HepG2 (cell line): Measurements from ENCODE around the gene BCAT1. TPM values are rescaled to one million over a fixed set of nuclear protein-coding genes. Genes with fewer than 3 reads are reported as not detected.

Source experiments
- ATAC-seq: fragments of 200-7000 bp; cut with Tn5 transposase; 3 replicates; pipeline ENCODE4 v1.9.1; 2020; ENCODE audit warnings: mild to moderate bottlenecking, moderate library complexity
- BruUV-seq: library from RNA; stranded (reverse); fragments of 400-500 nt; replicated peaks from 2 replicates; lab custom pipeline; 2021; lab: Mats Ljungman, UMichigan
- CTCF ChIA-PET: fragments of 300-600 bp; formaldehyde crosslinking; extraction: SDS; loops from one replicate; lab custom pipeline; 2021; ENCODE audit warnings: low total read pairs, inconsistent platforms, low intra/inter-chr PET ratio; lab: Yijun Ruan, JAX
- POLR2A ChIA-PET: fragments of 350-600 bp; sonication (Branson Sonifier 250); formaldehyde crosslinking; loops from one replicate; lab custom pipeline; 2020; ENCODE audit warnings: antibody characterized with exemption, inconsistent platforms; lab: Yijun Ruan, JAX
- DNase-seq: peaks from one replicate; pipeline ENCODE4 v3.0.0-alpha.2; 2015; ENCODE audit warnings: low spot score
- FAIRE-seq: peaks from 3 replicates; lab custom pipeline; 2011; peaks lifted over from hg19 to GRCh38; lab: Jason Lieb, UNC
- H2AFZ ChIP-seq: one replicate; pipeline ENCODE4 v1.6.1; 2011; ENCODE audit warnings: low read length, inconsistent platforms
- H3K27ac ChIP-seq: fragments of 300-600 bp; 3 replicates; pipeline ENCODE4 v1.8.0; 2011; ENCODE audit warnings: mixed run types, mild to moderate bottlenecking, mixed read lengths, low read length, inconsistent platforms; ENCODE audit not compliant: insufficient read depth; ENCODE audit errors: extremely low read length
- H3K27me3 ChIP-seq, 2 experiments: fragments of 200-600 bp in 1 of 2; 2 replicates in 1 of 2; 3 replicates in 1 of 2; pipeline versions ENCODE4 v1.6.0 to v1.8.0; 2011; ENCODE audit warnings: low read length in 2 of 2, mild to moderate bottlenecking in 2 of 2, moderate library complexity in 2 of 2, inconsistent platforms in 1 of 2; ENCODE audit not compliant: insufficient read depth in 2 of 2, control insufficient read depth in 1 of 2
- H3K36me3 ChIP-seq, 2 experiments: fragments of 200-600 bp in 1 of 2; replicated peaks in 1 of 2; 2 replicates in 1 of 2; 3 replicates in 1 of 2; pipeline versions ENCODE4 v1.5.1 to v1.8.0; 2011; ENCODE audit warnings: low read length in 2 of 2, inconsistent platforms in 1 of 2; ENCODE audit not compliant: insufficient read depth in 2 of 2, control insufficient read depth in 1 of 2
- H3K4me1 ChIP-seq: 2 replicates; pipeline ENCODE4 v1.5.1; 2012; ENCODE audit warnings: low read length, inconsistent platforms; ENCODE audit not compliant: insufficient read depth
- H3K4me2 ChIP-seq: 2 replicates; pipeline ENCODE4 v1.6.0; 2011; ENCODE audit warnings: low read depth, low read length, inconsistent platforms
- H3K4me3 ChIP-seq, 3 experiments: fragments of 200-600 bp in 1 of 3; sonication (generic), shearing (Covaris generic) in 1 of 3; replicated peaks in 1 of 3; 2 replicates each; pipeline ENCODE4 v1.5.1; 2011 to 2016; ENCODE audit warnings: low read length in 3 of 3, inconsistent platforms in 2 of 3, low read depth in 2 of 3, mild to moderate bottlenecking in 2 of 3, control low read depth in 1 of 3, mixed read lengths in 1 of 3; ENCODE audit not compliant: insufficient read depth in 1 of 3
- H3K79me2 ChIP-seq: one replicate; pipeline ENCODE4 v1.6.1; 2011; ENCODE audit warnings: low read length, inconsistent platforms; ENCODE audit not compliant: insufficient read depth
- H3K9ac ChIP-seq: 2 replicates; pipeline ENCODE4 v1.6.0; 2011; ENCODE audit warnings: mild to moderate bottlenecking, low read depth, low read length, inconsistent platforms; ENCODE audit not compliant: insufficient read depth
- H3K9me3 ChIP-seq: 2 replicates; pipeline ENCODE4 v1.5.1; 2012; ENCODE audit warnings: mild to moderate bottlenecking, low read length
- H4K20me1 ChIP-seq: 2 replicates; pipeline ENCODE4 v1.6.0; 2011; ENCODE audit warnings: inconsistent platforms, mild to moderate bottlenecking, low read length, moderate library complexity; ENCODE audit not compliant: insufficient read depth
- DBP ChIP-seq: sonication (generic); formaldehyde crosslinking; IDR thresholded peaks from 2 replicates; pipeline ENCODE4 v1.4.0; 2020; ENCODE audit warnings: missing genetic modification reagents; ENCODE audit errors: not compliant biosample characterization
- NONO ChIP-seq, 2 experiments: fragments of 450-650 bp in 1 of 2; sonication (generic) in 1 of 2; formaldehyde crosslinking in 1 of 2; IDR thresholded peaks in 1 of 2; conservative IDR thresholded peaks in 1 of 2; 2 replicates each; pipeline versions ENCODE4 v1.6.1 to v1.8.0; 2017 to 2022; ENCODE audit warnings: mild to moderate bottlenecking in 1 of 2, missing genetic modification reagents in 1 of 2, moderate library complexity in 1 of 2
- SNAPC2 ChIP-seq: sonication (generic); formaldehyde crosslinking; IDR thresholded peaks from 2 replicates; pipeline ENCODE4 v1.8.1; 2022; ENCODE audit warnings: mild to moderate bottlenecking, missing genetic modification reagents
- ZFY ChIP-seq: sonication (generic); formaldehyde crosslinking; IDR thresholded peaks from 2 replicates; pipeline ENCODE4 v1.4.0; 2020; ENCODE audit warnings: missing genetic modification reagents
- ZKSCAN5 ChIP-seq: sonication (generic); formaldehyde crosslinking; IDR thresholded peaks from 2 replicates; pipeline ENCODE4 v1.5.1; 2020; ENCODE audit warnings: mild to moderate bottlenecking, missing genetic modification reagents
- ZNF672 ChIP-seq: sonication (generic); formaldehyde crosslinking; IDR thresholded peaks from 2 replicates; pipeline ENCODE4 v1.8.1; 2022; ENCODE audit warnings: missing genetic modification reagents
- ZZZ3 ChIP-seq: sonication (generic); formaldehyde crosslinking; IDR thresholded peaks from 2 replicates; pipeline ENCODE4 v1.4.0; 2020; ENCODE audit warnings: missing genetic modification reagents, mild to moderate bottlenecking, borderline replicate concordance
- WGBS: methylation state at CpG from one replicate; pipeline ENCODE4 v1.1.6; 2017; ENCODE audit warnings: low lambda C conversion rate; 5-methylcytosine and 5-hydroxymethylcytosine counted together
- in situ Hi-C: cut with HindIII; loops from 2 replicates; pipeline ENCODE4 v1.10.0; 2017; ENCODE audit warnings: low pct_unique_long_range_greater_than_20kb; ENCODE audit not compliant: extremely low pct_ligation_motif_present
- intact Hi-C: fragments of 100-400 bp; cut with micrococcal nuclease; formaldehyde crosslinking; loops from one replicate; pipeline ENCODE4 v1.10.0; 2022; ENCODE audit not compliant: unreplicated experiment
- polyA plus RNA-seq, 8 experiments: library from polyadenylated mRNA; depleted of rRNA in 3 of 8; stranded (reverse) in 7 of 8; unstranded in 1 of 8; fragments of >200 nt; fragmentation: Illumina TruSeq in 4 of 8; extraction: Trizol in 4 of 8; gene quantifications; 2 replicates each; pipeline versions ENCODE4 v1.2.1 to v1.2.3, GENCODE V29; 2011 to 2016; ENCODE audit warnings: low read depth in 4 of 8, missing spikeins in 1 of 8, mixed read lengths in 1 of 8; ENCODE audit not compliant: insufficient read depth in 1 of 8
- total RNA-seq, 5 experiments: library from RNA; depleted of rRNA; stranded (reverse); fragments of >200 nt; fragmentation: Illumina TruSeq; extraction: Trizol; gene quantifications; 2 replicates each; pipeline ENCODE4 v1.2.3, GENCODE V29; 2016; ENCODE audit warnings: low read depth in 1 of 5
- TF ChIP-seq, protein P1 (sequence below): sonication (generic); formaldehyde crosslinking; IDR thresholded peaks from 2 replicates; pipeline ENCODE4 v1.4.0; 2020; ENCODE audit warnings: mild to moderate bottlenecking, missing genetic modification reagents

Gene BCAT1
- total and polyA plus RNA-seq, 2 of the 13 experiments (the other 11 are each of a cell fraction or from before 2014, with no cell fraction given), result 8.0 to 75.5 TPM

DNA sequence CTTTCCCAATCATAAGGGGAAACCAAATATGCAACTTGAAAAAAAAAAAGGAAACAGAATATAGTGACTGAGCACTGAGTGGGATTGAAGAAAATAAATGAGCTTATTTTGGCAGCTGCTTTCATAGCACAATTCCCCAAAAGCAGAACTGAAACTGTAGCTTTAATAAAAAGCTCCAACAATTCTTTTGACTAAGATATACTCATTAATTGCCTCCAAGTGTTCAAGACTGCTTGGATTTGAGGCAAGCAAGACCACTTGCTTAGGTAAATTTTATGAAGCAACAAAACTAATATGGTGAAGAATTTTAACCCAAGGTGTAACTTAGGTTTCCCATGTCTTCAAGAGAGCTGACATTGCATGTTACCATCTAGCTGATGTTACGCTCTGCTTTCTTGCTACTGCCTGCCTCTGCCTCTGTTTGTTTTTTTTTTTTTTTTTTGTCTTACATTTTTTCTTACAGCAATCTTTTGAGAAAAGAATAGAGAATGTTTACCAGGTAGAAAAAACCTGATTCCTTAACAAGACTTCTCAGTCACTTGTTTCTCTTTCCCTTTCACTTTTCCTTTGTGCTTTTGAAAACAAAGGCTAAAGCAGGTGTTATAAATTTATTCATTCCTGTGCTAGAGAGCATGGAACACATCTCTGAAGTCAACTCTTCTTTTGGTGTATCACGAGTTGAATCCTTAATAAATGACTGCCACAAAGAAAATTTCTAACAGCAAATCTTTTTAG is 134.4 kb downstream of the BCAT1 start:
- Histone ChIP-seq H4K20me1 (no peaks in the 10 kb centered on the region), H3K4me3 (no peak overlapping the region), H3K4me1 (no peaks in the 10 kb centered on the region), H2AFZ (no peak overlapping the region), H3K27ac (no peak overlapping the region)
- intact Hi-C loops, result no loop called here
- FAIRE-seq (no peak), ATAC-seq (no peak)
- CTCF ChIA-PET, result no interaction called here
- TF ChIP-seq NONO (IDR thresholded peaks at IDR 0.05), result no peak
- TF ChIP-seq NONO (CRISPR knock-in tag; conservative IDR thresholded peaks at IDR 0.05), result no peak
- no peak for TF ChIP-seq SNAPC2 (CRISPR knock-in tag)
- TF ChIP-seq DBP (CRISPR knock-in tag), result no peak
- no peak for TF ChIP-seq ZNF672 (CRISPR knock-in tag)
- TF ChIP-seq, protein P1, sequence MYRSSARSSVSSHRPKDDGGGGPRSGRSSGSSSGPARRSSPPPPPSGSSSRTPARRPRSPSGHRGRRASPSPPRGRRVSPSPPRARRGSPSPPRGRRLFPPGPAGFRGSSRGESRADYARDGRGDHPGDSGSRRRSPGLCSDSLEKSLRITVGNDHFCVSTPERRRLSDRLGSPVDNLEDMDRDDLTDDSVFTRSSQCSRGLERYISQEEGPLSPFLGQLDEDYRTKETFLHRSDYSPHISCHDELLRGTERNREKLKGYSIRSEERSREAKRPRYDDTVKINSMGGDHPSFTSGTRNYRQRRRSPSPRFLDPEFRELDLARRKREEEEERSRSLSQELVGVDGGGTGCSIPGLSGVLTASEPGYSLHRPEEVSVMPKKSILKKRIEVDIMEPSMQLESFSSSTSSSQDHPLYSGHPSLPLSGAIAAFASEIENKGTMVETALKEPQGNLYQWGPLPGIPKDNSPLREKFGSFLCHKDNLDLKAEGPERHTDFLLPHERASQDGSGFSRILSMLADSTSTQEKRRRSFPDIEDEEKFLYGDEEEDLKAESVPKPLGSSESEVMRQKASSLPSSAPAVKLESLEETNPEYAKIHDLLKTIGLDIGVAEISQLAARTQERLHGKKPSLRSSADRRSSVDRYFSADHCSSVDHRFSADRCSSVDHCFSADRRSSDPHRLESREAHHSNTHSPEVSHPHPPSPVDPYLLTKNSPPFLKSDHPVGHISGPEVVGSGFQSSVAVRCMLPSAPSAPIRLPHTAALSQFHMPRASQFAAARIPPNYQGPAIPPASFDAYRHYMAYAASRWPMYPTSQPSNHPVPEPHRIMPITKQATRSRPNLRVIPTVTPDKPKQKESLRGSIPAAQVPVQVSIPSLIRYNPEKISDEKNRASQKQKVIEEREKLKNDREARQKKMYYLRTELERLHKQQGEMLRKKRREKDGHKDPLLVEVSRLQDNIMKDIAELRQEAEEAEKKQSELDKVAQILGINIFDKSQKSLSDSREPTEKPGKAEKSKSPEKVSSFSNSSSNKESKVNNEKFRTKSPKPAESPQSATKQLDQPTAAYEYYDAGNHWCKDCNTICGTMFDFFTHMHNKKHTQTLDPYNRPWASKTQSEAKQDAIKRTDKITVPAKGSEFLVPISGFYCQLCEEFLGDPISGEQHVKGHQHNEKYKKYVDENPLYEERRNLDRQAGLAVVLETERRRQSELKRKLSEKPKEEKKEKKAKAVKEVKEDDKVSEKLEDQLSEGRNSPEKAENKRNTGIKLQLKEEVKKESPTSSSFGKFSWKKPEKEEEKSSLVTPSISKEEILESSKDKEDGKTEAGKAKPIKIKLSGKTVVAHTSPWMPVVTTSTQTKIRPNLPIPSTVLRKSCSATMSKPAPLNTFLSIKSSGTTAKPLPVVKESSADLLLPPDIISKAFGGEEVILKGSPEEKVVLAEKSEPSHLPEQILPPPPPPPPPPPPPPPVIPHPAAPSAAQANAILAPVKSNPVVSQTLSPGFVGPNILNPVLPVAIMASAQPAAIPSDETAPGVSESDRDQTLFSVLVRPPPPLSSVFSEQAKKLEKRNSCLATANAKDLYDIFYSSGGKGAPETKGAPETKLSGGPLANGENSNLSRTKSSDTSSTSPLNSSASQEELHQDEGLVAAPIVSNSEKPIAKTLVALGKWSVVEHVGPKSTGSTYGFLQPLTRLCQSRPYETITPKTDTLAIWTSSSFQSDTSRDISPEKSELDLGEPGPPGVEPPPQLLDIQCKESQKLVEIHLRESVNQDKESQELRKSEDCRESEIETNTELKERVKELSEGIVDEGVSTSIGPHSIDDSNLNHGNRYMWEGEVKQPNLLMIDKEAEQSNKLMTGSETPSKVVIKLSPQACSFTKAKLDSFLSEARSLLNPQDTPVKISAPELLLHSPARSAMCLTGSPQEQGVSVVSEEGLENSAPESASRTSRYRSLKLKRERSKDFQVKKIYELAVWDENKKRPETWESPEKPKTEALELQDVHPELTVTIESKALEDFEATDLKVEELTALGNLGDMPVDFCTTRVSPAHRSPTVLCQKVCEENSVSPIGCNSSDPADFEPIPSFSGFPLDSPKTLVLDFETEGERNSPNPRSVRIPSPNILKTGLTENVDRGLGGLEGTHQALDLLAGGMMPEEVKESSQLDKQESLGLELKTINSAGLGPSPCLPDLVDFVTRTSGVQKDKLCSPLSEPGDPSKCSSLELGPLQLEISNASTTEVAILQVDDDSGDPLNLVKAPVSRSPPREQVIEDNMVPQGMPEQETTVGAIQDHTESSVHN, result no peak
- no peak for TF ChIP-seq ZFY (CRISPR knock-in tag)
- TF ChIP-seq ZZZ3 (CRISPR knock-in tag), result no peak
- TF ChIP-seq ZKSCAN5 (CRISPR knock-in tag), result no peak
- TF ChIP-seq, all 625 proteins: peak for 0
- H3K79me2 ChIP-seq, result no peaks in the 10 kb centered on the region
- in situ Hi-C loops, result no loop called here
- no peaks in the 10 kb centered on the region for H3K9me3 ChIP-seq
- POLR2A ChIA-PET, result no interaction called here
- no peak for DNase-seq
- no TSS peak for BruUV-seq
- no peaks in the 10 kb centered on the region for H3K27me3 ChIP-seq
- H3K36me3 ChIP-seq, result peaks cover 0 to 10% of the 10 kb centered on the region in 2 experiments; a peak in 1 of 5 replicates
- no peak overlapping the region for H3K4me2 ChIP-seq
- WGBS, result 97% methylated on average over 2 of the region's 2 CpGs
- H3K9ac ChIP-seq, result no peak overlapping the region
